HUES64 (cell line): ENCODE results near the gene TUBB2A.
"Not testable (repeated sequence)": the region's sequence is repeated elsewhere in the genome, so short reads cannot be mapped to it uniquely, and the experiment has no call there.

Experiments used
- H3K27ac ChIP-seq: 2 replicates; pipeline ENCODE4 v1.7.0; 2013; ENCODE audit warnings: low read depth, low read length, inconsistent platforms
- H3K27me3 ChIP-seq: 2 replicates; pipeline ENCODE4 v1.6.1; 2013; ENCODE audit warnings: mild to moderate bottlenecking, low read length; ENCODE audit not compliant: insufficient read depth
- H3K36me3 ChIP-seq: 2 replicates; pipeline ENCODE4 v1.6.1; 2013; ENCODE audit warnings: mild to moderate bottlenecking, low read length; ENCODE audit not compliant: insufficient read depth
- H3K4me1 ChIP-seq: 2 replicates; pipeline ENCODE4 v1.6.1; 2013; ENCODE audit warnings: mild to moderate bottlenecking, low read length, moderate library complexity; ENCODE audit not compliant: insufficient read depth
- H3K4me3 ChIP-seq: 2 replicates; pipeline ENCODE4 v1.5.1; 2013; ENCODE audit warnings: mild to moderate bottlenecking, low read length, moderate library complexity
- H3K9ac ChIP-seq: 2 replicates; pipeline ENCODE4 v1.6.1; 2013; ENCODE audit warnings: mild to moderate bottlenecking, low read depth, low read length
- H3K9me3 ChIP-seq: 2 replicates; pipeline ENCODE4 v1.6.1; 2013; ENCODE audit warnings: low read depth, low read length; ENCODE audit not compliant: insufficient read depth
- WGBS: fragments of 150-250, 120-280 bp; methylation state at CpG from one replicate; pipeline ENCODE4 v1.1.7; 2013; ENCODE audit warnings: missing lambda C conversion rate; 5-methylcytosine and 5-hydroxymethylcytosine counted together

Gene TUBB2A

GRCh38 chr6:3195695-3196497 lies 38.6 kb upstream of the TUBB2A start:
- Histone ChIP-seq H3K36me3 (no peaks in the 10 kb centered on the region), H3K9me3 (no peaks in the 10 kb centered on the region), H3K4me1 (peaks cover 33% of the 10 kb centered on the region), H3K4me3 (peak overlapping the region; percentile 6; the same call in 1 of the 2 replicates), H3K9ac (peak overlapping the region; percentile 42; the same call in 1 of the 2 replicates), H3K27me3 (no peaks in the 10 kb centered on the region), H3K27ac (peak overlapping the region; percentile 79)
- WGBS: 62% methylated on average over 16 of the region's 16 CpGs

- H3K4me3 ChIP-seq: peak overlapping the region; percentile 6; the same call in 1 of the 2 replicates
- H3K4me1 ChIP-seq: peaks cover 33% of the 10 kb centered on the region
- WGBS: 72% methylated on average over 5 of the region's 5 CpGs
- peak overlapping the region; percentile 79 for H3K27ac ChIP-seq
- H3K9ac ChIP-seq: peak overlapping the region; percentile 42; the same call in 1 of the 2 replicates
- H3K36me3 ChIP-seq: no peaks in the 10 kb centered on the region
- H3K9me3 ChIP-seq: peaks cover 3% of the 10 kb centered on the region; the same call in 1 of the 2 replicates
- no peaks in the 10 kb centered on the region for H3K27me3 ChIP-seq
These were observed 38.0 kb upstream of the TUBB2A start for GRCh38 chr6:3195420-3195694.

GRCh38 chr6:3194535-3195419 lies 37.4 kb upstream of the TUBB2A start:
- Histone ChIP-seq H3K27ac (peak overlapping the region; percentile 79), H3K9ac (peak overlapping the region; percentile 42; the same call in 1 of the 2 replicates), H3K4me1 (peaks cover 33% of the 10 kb centered on the region), H3K4me3 (peak overlapping the region; percentile 6; the same call in 1 of the 2 replicates), H3K27me3 (no peaks in the 10 kb centered on the region), H3K36me3 (no peaks in the 10 kb centered on the region), H3K9me3 (peaks cover 3% of the 10 kb centered on the region; the same call in 1 of the 2 replicates)
- WGBS: 31% methylated on average over 19 of the region's 19 CpGs

GRCh38 chr6:3193102-3193849 lies 35.9 kb upstream of the TUBB2A start:
- peaks cover 28% of the 10 kb centered on the region for H3K4me1 ChIP-seq
- 60% methylated on average over 23 of the region's 23 CpGs for WGBS
- no peak overlapping the region; the same call in 1 of the 2 replicates for H3K9ac ChIP-seq
- H3K27ac ChIP-seq: peak overlapping the region; percentile 65
- H3K27me3 ChIP-seq: no peaks in the 10 kb centered on the region
- H3K4me3 ChIP-seq: no peak overlapping the region
- no peaks in the 10 kb centered on the region for H3K36me3 ChIP-seq
- H3K9me3 ChIP-seq: peaks cover 3% of the 10 kb centered on the region; the same call in 1 of the 2 replicates

- H3K4me1 ChIP-seq: peaks cover 25% of the 10 kb centered on the region
- no peaks in the 10 kb centered on the region for H3K27me3 ChIP-seq
- WGBS: 98% methylated on average over 5 of the region's 5 CpGs
- H3K9ac ChIP-seq: no peak overlapping the region
- H3K4me3 ChIP-seq: no peak overlapping the region
- H3K36me3 ChIP-seq: no peaks in the 10 kb centered on the region
- peaks cover 3% of the 10 kb centered on the region; the same call in 1 of the 2 replicates for H3K9me3 ChIP-seq
- H3K27ac ChIP-seq: no peak overlapping the region
These were observed 33.4 kb upstream of the TUBB2A start for GRCh38 chr6:3190779-3191178.

- no peaks in the 10 kb centered on the region for H3K27me3 ChIP-seq
- WGBS: 94% methylated on average over 4 of the region's 4 CpGs
- H3K36me3 ChIP-seq: no peaks in the 10 kb centered on the region
- H3K27ac ChIP-seq: no peak overlapping the region
- peaks cover 20% of the 10 kb centered on the region for H3K4me1 ChIP-seq
- no peak overlapping the region for H3K4me3 ChIP-seq
- H3K9ac ChIP-seq: no peak overlapping the region
- peaks cover 3% of the 10 kb centered on the region; the same call in 1 of the 2 replicates for H3K9me3 ChIP-seq
These were observed 32.7 kb upstream of the TUBB2A start for GRCh38 chr6:3190056-3190455.

- H3K4me1 ChIP-seq: peaks cover 12% of the 10 kb centered on the region
- not testable (repeated sequence) for H3K27ac ChIP-seq, H3K27me3 ChIP-seq, H3K4me3 ChIP-seq, H3K9me3 ChIP-seq, H3K36me3 ChIP-seq, H3K9ac ChIP-seq
- 96% methylated on average over 10 of the region's 10 CpGs for WGBS
These were observed 31.8 kb upstream of the TUBB2A start for GRCh38 chr6:3189192-3189591.

- Histone ChIP-seq H3K9ac (no peak overlapping the region), H3K9me3 (peaks cover 3% of the 10 kb centered on the region; the same call in 1 of the 2 replicates), H3K4me3 (no peak overlapping the region), H3K36me3 (no peaks in the 10 kb centered on the region), H3K4me1 (peaks cover 5% of the 10 kb centered on the region), H3K27ac (no peak overlapping the region), H3K27me3 (no peaks in the 10 kb centered on the region)
- WGBS: 94% methylated on average over 6 of the region's 7 CpGs
These were observed 30.9 kb upstream of the TUBB2A start for GRCh38 chr6:3188262-3188661.

- Histone ChIP-seq H3K4me3 (no peak overlapping the region), H3K4me1 (no peaks in the 10 kb centered on the region), H3K9ac (no peak overlapping the region), H3K36me3 (no peaks in the 10 kb centered on the region), H3K9me3 (peaks cover 3% of the 10 kb centered on the region; the same call in 1 of the 2 replicates), H3K27me3 (no peaks in the 10 kb centered on the region), H3K27ac (no peak overlapping the region)
- WGBS: 96% methylated on average over 3 of the region's 3 CpGs
These were observed 29.6 kb upstream of the TUBB2A start for GRCh38 chr6:3186974-3187382.

- H3K4me1 ChIP-seq: no peaks in the 10 kb centered on the region
- no peaks in the 10 kb centered on the region for H3K9me3 ChIP-seq
- H3K27me3 ChIP-seq: no peaks in the 10 kb centered on the region
- no peaks in the 10 kb centered on the region for H3K36me3 ChIP-seq
- no peak overlapping the region for H3K4me3 ChIP-seq
- no peak overlapping the region for H3K27ac ChIP-seq
- no peak overlapping the region for H3K9ac ChIP-seq
- 90% methylated on average over 4 of the region's 4 CpGs for WGBS
These were observed 25.7 kb upstream of the TUBB2A start for GRCh38 chr6:3183066-3183465.
